GF-D8 (cell line): Measurements from ENCODE around the gene PSMC1.

Experiments
- DNase-seq: peaks from one replicate; lab custom pipeline; 2025; lab: John Stamatoyannopoulos, UW

Gene PSMC1

GRCh38 chr14:90302529-90303303 lies 46.4 kb downstream of the PSMC1 start:
- DNase-seq = no peak

- no peak for DNase-seq
Measured at GRCh38 chr14:90303473-90303872, 47.1 kb downstream of the PSMC1 start.

- DNase-seq = no peak
Measured at GRCh38 chr14:90304502-90304901, 48.1 kb downstream of the PSMC1 start.

GRCh38 chr14:90305176-90305601 lies 48.8 kb downstream of the PSMC1 start:
- no peak for DNase-seq

GRCh38 chr14:90308561-90308960 lies 52.2 kb downstream of the PSMC1 start:
- DNase-seq = no peak

- no peak for DNase-seq
Measured at GRCh38 chr14:90317286-90317685, 60.9 kb downstream of the PSMC1 start.

- DNase-seq = no peak
Measured at GRCh38 chr14:90318016-90318415, 61.7 kb downstream of the PSMC1 start.

GRCh38 chr14:90319173-90319572 lies 62.8 kb downstream of the PSMC1 start:
- no peak for DNase-seq

- DNase-seq = no peak
Measured at GRCh38 chr14:90319634-90320541, 63.5 kb downstream of the PSMC1 start.

GRCh38 chr14:90321891-90322290 lies 65.5 kb downstream of the PSMC1 start:
- DNase-seq = no peak
